NCI-H2227 (cell line): ENCODE data around the gene RBM33.
A peak's percentile ranks its signal among the peaks of the same experiment; 100 is the strongest.

Source experiments
- DNase-seq: peaks from one replicate; lab custom pipeline; 2025; ENCODE audit not compliant: unreplicated experiment; lab: John Stamatoyannopoulos, UW

RBM33 gene

DNA sequence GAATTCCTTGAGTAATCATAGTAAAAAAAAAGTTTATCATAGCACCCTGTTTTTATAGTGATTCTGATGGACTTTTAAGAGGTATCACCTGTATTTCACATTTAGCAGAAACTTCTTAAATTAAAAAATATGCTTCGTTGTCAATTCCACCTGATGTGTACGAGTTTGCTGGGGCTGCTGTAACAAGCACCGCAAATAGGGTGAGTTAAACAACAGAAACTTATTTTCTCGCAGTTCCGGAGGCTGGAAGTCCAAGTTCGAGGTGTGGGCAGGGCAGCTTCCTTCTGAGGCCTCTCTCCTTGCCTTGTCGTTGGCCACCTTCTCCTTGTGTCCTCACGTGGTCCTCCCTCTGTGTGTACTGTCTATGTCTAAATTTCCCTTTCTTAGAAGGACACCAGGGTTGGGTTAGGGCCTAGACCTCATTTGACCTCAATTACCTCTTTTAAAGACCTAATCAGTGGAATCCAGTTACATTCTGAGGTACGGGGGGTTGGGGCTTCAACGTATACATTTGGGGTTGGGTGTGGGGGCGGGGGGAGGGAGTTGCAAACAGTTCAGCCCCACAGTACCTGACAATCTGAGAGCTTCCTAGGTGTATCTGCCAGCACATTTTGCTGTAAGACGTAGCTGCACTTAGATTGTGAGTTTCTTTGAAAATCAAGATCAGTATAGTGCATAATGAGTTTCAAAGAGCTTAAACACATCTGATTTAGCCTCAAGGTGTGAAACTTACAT is 72.7 kb downstream of the RBM33 start:
- no peak for DNase-seq

DNA sequence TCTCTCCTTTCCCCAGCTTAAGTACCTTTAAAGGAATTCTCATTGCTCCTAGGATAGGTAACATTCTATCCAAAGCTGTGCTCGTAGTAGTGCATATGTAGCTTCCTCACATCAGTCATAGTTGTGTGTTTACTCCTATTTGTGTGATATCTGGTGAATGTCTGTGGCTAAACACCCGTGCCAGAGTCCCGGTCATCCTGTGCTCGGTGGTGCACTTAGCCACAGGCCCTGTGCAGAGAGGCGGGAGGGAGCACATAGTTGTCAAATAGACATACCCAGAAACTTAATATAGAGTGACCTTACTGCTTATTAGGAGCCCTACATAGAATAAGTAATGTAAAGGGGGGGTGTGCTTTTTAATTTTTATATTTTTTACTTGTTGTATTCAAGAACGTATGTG is 76.6 kb downstream of the RBM33 start:
- no peak for DNase-seq

DNA sequence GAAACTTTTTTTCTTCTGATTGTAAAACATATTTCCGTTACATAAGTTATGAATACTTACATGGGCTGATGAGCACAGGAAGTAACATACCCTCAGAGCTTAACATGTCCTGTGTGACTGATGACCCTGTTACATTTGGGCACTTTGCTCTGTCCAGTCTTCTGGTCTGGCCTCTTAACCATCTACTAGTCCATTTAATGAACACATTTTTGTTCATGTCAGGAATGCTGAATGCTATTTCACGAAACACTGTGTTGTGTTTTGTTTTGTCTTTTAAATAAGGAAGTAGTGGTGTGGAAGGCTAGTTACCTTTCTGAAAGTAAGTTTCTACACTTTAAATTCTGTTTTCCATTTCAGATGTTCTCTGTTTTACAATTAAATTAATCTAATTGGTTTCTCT is 77.7 kb downstream of the RBM33 start:
- no peak for DNase-seq

DNA sequence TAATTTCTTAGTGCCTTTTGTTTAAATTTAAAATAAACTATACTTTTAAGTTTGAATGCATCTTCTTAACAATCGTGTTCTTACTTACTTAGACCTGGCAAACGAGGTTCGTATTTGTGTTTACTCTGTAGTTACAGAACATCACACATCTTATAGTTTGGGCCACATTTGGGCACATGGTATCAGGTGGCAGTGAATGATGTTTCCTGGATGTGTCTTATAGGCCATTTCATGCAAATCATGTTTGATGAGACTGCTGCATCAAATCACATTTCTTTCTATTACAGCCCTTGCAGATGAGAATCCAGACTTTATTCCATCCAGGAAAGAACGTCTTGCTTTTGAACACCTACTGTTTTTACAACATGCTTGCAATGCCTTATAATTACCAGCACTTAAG is 78.5 kb downstream of the RBM33 start:
- DNase-seq, result no peak

DNA sequence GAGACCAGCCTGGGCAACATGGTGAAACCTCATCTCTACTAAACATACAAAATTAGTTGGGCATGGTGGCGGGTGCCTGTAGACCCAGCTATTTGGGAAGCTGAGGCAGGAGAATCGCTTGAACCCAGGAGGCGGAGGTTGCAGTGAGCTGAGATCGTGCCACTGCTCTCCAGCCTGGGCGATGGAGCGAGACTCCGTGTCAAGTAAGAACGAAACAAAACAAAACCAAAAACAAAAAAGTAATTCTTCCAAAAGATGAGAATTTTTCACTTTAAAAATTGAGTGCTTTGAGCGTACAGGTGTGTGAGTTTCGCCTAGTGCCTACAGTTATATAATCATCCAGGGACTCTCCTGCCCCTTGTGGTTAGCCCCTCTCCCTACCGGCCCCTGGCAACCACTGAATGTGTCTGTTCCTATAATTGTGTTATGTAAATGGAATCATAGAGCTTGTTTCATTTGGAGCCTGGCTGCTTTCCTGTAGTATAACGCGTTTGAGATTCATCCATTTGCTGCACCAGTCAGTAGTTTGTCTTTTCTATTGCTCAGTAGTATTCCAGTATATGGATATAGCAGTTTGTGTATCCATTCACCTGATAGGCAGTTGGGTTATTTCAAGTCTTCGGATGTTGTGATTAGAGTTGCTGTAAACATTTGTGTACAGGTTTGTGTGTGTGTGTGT is 80.0 kb downstream of the RBM33 start:
- DNase-seq, result no peak

DNA sequence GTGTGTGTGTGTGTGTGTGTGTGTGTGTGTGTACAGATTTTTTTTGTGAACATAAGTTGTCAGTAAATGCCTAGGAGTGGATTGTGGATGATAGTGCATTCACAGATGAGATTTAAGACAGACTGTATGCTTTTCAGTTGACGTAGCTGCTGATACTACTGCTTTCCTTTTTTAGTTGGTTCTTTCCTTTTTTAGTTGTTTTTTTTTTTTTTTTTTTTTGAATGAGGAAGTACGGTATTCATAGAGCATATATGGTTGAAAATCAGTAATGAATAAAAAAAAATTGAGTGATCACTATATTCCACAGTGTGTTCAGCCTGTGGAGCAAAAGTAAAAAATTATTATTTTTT is 80.5 kb downstream of the RBM33 start:
- no peak for DNase-seq

DNA sequence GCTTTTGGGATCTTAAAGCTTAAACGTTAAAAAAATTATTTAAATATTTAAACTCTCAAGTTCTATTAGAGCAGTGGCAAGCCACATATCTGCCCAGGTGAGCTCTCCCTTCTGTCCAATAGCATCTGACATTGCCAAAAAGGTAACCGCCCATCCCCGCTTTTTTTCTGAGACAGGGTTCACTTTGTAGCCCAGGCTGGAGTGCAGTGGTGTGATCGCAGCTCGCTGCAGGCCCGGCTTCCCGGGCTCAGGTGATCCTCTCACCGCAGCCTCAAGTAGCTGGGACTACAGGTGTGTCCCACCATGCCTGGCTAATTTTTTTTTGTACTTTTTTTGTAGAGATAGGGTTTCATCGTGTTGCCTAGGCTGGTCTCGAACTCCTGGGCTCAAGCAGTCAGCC is 83.2 kb downstream of the RBM33 start:
- no peak for DNase-seq

DNA sequence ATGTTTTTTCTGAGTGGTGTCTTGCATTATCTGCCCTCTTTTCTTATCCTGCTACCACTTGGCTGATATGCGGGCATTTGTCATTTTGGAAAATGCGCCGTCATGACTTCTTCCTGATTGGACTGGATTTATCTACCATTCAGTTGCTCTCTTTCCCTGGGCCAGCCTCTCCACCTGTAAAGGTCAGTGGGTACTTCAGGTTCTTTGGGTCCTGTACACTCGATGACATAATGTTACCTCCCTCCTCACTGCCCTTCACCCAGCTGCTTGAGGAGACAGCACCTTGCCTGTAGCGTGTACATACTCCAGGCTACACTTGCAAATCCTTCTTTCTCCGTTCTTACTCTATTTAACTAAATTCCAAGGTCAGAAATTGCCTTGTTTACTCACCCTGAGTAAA is 83.7 kb downstream of the RBM33 start:
- DNase-seq, result no peak

DNA sequence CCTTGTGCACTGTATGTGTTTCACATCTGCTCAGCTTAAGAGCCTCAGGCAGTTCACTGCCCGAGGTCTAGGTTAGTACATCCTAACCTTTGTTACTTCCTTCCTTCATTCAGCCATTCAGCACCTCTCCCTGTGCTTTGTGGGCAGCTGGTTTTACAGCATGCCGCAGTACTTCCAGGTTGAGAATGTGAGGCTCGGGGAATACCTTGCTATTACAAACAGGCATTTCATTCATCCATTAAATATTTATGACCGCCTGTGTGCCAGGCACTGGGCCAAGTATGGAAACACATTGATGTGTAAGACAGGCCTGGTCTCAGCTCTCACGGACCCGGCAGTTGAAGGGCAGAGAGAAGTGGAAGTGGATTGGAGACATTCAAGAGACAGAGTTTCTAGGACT is 85.4 kb downstream of the RBM33 start:
- no peak for DNase-seq

DNA sequence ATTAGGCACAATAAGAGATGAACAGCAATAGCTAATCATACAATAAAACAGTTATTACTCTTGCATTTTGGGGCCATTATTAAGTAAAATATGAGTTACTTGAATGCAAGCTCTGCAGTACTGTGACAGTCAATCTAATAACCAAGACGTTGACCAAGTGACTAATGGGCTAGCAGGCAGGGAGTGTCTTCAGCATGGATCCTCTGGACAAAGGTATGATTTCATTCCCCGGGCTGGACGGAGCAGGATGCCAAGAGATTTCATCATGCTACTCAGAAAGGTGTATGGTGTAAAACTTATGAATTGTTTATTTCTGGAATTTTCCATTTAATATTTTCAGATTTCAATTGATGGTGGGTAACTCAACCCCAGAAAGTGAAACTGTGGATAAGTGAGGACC is 86.9 kb downstream of the RBM33 start:
- DNase-seq, result no peak

DNA sequence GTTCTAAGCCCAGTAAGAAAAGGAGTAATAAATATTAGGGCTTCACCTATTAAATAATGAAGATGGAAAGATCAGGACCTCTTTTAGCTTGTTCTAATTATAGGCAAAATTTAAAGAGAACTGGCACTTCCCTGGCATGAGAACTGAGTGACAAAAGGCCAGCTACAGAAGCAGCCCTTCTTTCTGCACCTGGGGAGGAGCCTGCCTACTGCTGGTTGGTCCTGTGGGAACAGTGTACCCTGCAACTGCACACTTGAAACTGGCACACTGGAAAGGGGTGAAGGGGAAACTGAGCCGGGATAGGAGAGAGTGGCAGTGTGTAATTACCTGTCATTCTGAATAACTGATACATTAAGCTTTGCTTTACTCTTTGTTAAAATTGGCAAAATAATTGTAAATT is 87.4 kb downstream of the RBM33 start:
- no peak for DNase-seq

DNA sequence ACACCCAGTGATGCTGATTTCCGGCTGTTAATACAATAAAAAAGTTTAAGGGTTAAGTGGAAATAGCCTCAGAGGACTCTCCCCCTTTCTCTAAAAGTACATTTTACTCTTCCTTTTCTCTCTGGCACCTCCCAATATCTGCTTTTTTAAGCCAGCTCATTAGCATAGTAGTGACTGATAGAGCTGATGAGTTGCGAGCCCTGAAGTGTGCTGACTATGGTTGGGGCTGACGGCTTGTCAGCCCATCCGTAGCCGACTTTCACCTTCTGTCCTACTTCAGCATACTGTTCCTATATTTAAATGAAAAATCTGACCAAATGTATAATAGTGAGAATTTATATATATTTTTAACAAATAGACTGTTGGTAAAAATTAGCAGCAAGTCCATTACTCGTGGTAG is 87.8 kb downstream of the RBM33 start:
- no peak for DNase-seq

DNA sequence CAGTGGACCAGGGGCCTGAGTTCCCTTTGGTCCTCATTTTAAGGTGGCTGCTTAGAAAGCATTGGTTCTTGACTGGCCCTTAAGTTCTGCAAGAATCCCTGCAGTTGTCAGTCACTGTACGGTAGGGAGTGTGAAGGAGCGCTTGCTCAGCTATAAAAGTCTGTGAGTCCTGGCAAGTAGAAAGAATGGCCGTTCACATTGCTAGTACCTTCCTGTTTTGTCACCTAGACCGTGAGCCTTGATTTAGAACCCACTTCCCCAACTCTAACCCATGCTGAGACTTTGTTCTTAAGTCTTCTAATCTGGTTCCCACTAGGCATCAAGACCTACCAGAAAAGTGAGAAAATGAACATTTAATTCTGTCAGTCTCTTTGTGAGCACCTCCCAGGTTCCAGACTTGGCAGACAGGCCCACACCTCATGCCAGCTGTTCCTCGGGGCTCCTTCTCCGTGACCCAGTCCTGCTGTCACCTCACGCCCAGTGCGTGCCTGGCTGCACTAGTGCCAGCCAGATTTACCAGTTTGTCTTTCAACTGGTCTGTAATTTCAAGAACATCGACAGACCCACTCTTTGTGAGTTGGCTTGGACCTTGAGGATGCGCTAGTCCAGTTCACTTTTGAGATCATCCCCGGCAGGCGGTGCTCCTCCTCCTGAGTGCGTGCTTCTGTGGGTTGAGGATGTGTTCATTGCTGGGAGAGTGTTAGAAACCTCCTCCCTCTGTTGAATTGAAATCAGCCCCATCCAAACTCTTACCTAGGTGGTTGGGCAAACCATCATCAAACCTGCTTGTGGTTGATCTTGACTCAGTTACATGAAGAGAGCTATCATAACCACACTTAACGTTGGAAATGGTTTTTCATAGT is 89.4 kb downstream of the RBM33 start:
- no peak for DNase-seq

DNA sequence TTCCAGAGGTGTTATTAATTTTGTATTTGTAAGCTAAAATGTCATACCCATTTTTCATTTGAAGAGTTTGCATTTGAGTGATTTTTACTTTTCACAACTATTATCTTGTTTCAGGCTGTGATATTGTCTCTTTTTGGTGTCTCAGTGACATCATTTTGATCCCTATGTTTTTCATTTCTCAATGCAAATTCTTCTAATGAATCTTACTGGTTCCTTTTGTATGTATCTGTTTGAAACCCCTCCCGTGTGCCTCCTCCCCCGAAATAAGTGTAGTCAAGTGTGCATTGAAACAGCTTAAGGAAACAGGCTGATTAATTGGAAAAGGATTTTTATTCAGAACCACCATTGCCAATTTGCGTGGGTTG is 90.0 kb downstream of the RBM33 start:
- no peak for DNase-seq

DNA sequence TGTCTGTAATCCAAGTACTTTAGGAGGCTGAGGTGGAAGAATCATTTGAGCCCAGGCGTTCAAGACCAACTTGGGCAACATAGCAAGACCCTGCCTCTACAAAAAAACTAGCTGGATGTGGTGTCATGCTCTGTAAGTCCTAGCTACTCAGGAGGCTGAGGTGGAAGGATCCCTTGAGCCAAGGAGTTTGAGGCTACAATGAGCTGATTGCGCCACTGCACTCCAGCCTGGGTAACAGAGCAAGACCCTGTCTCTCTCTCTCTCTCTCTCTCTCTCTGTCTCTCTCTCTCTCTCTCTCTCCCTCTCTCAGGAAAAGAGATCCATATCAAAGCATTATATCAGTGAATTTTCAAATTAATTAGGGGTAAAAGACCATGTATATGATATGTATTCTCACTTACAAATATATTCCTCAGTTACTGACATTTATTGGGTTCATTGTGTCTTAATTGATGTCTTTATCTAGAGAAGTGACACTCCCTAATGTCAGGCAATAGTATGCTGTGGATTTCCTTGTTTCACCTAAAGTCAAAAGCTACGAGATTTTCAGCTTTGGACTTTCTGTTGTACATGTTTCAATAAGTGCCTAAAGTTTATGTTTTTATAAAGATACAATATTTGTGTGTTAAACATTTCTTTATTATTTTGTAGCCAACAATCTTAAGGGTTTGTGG is 91.1 kb downstream of the RBM33 start:
- DNase-seq, result no peak

DNA sequence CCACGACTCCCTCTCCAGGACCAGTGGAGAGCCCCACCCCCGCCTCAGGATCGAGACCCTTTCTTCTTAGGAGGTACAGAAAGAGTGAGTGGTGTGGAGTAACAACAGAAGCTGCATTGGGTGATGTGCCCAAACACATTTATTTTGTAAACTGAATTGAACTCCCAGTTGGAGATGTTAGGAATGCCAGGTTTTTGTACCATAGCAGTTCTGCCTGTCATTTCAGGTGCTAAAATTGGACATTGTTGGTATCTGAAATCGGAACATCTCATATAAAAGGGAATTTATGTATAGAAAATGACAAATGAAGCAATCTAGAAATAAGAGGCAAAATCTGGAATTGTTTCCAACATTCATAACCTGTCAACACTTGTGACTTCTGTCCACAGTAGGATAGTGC is 93.1 kb downstream of the RBM33 start:
- DNase-seq, result no peak

DNA sequence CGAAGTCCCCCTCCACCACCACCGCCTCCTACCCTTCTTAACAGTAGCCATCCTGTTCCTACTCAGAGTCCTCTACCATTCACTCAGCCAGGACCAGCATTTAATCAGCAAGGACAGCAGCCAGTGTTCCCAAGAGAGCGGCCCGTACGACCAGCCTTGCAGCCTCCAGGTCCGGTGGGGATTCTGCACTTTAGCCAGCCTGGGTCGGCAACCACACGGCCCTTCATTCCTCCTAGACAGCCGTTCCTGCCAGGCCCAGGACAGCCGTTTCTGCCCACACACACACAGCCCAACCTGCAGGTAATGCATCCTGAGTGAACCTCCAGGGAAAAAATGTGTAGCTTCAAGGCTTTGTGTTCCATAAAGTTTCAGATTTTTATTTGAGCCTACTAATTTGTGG is 93.6 kb downstream of the RBM33 start:
- DNase-seq, result no peak

DNA sequence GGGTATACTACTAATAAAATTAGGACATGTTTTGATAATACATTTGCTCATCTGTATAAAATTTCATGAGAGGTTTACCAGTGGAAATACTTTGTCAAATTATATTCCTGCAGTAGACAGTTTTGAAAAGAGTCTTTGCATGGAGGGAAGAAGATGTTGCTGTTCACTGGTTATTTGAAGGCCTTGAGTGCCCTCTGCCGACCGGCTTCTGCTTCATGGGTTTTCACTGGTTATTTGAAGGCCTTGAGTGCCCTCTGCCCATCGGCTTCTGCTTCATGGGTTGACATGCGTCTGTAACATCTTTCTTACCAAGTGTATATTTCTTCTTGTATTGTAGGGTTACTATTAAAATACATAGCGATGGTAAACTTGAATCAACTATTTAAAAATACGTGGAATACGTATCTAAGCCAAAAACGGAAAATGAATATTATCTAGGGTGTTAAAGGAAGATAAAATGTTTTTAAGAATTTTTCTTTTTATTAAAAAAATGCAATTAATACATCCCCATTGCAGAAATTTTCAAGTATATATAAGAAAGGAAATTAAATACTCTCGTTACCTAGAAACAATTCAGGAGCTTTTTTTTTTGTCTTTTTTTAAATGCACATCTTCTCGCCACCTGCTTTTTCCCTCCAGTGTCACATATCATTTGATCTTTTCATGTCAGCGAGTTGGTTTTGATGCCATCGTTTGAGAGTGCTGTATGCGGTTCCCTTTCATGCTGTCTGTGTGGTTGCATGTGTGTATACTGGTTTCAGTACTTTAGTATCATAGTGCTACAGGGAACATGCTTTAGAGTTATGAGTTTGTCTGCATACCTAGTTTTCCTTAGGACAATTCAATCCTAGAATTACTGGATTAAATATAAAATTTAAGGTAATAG is 94.4 kb downstream of the RBM33 start:
- peak; percentile 71 for DNase-seq

DNA sequence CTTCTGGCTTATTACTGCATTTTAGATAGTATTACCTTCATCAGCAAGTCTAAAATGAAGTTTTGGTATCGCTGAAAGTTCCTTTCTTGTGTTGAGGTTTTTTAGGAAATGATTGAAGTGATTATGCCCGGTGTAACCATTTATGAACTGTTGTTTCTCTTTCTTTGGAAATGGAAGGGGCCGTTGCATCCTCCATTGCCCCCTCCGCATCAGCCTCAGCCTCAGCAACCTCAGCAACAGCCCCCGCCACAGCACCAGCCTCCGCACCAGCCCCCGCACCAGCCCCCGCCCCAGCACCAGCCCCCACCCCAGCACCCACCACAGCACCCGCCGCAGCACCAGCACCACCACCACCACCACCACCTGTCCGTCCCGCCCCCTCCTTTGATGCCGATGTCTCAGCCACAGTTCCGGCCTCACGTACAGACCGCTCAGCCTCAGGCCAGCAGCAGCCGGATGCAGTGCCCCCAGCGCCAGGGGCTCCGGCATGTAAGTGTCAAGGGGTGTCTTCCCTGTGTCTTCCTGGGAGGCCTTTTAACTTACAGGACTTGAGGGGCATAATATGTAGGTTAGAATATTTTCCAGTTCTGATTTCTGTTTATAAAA is 95.2 kb downstream of the RBM33 start:
- no peak for DNase-seq

DNA sequence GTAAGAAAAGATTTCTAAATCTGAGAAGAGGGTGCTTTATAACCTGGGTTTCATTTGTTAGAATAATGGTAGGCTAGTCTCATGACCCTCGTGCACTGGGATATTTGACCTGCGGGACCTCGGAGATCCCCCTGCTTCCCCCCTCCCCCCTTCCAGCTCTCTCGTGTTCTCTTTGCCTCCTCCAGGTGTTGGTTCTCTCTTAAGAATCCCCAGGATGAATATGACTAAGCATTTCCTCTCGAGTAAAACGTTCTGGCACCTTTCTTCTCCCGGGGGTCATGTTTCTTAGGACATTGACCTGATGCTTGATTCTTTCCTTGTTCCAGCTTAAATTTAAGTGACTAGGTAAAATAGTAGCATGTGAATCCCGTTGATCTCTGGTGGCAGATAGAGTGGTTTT is 96.6 kb downstream of the RBM33 start:
- DNase-seq, result no peak
